Astrocyte of the hippocampus (primary cell): ENCODE data around the gene ACP7.
"Not testable (repeated sequence)": the region's sequence is repeated elsewhere in the genome, so short reads cannot be mapped to it uniquely, and the experiment has no call there.

Experiments used
- DNase-seq: peaks from one replicate; pipeline ENCODE4 v3.0.0; 2011; ENCODE audit warnings: low read depth, low spot score

ACP7 gene

GRCh38 chr19:39078436-39079200, 5.5 kb upstream of the ACP7 start:
- DNase-seq = peak; percentile 97

DNA sequence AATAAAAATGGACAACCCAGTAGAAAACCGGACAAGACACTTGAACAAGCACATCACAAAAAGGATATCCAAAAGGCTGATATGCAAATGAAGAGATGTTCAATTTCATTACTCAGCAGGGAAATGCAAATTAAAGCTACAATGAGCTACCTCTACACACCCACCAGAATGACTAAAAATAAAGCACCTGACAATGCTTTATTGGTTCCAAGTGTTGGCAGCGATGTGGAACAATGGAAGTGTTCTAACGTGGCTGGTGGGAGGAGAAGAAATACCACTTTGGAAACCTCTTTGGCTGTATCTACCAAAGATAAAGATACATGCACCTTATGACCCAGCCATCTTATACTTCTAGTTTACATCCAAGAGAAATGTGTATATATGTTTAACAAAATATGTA, 3.7 kb upstream of the ACP7 start:
- no peak for DNase-seq

DNA sequence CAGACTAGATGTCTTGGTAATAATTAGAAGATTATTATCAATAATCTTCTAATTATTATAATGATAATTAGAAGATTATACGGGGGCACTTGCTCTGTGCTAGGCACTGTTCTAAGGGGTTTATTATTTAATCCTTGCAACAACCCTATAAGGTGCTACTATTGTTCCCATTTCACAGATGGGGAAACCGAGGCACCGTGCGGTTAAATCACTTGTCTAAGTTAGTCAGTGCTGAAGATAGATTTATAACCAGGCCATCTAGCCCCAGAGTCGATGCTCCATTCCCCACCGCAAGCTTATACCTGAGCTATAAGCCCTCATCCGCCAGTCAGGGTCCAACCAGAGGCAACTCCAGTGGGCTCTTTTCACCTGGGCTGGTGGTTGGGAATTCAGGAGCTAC, 2.0 kb upstream of the ACP7 start:
- no peak for DNase-seq

DNA sequence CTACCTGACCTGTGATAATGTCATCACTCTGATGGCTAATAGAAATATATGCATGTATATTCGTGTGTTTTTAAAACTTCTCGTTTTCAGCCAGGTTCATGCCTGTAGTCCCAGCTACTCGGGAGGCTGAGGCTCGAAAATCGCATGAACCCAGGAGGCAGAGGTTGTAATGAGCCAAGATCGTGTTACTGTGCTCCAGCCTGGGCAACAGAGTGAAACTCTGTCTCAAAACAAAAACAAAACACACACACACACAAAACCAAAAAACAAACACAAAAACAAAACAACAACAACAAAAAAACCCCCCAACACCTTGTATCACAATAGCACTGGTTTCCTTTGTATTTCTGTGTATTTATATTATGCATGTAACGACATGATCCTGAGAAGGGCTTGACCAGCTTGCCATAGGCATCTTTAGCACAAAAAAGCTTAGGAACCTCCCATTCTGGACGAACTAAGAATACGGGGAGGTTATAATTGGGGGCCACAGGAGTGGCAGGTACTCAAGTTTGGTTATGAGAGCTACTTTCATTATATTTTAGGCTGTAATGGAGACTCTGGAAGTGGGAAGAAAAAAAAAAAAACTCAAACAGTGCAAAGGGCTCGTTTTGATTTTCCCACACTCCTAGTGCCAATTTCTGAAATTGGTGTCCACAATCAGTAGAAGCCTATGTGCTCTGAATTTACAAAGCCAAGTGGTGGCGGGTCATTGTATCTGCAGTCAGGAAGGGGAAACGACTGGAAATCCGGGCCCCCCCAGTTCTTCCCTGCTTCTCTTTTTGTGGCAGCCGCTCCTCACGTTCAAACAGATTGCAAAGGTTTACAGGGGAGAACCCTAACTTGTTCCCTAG, 1.2 kb upstream of the ACP7 start:
- DNase-seq = no peak

DNA sequence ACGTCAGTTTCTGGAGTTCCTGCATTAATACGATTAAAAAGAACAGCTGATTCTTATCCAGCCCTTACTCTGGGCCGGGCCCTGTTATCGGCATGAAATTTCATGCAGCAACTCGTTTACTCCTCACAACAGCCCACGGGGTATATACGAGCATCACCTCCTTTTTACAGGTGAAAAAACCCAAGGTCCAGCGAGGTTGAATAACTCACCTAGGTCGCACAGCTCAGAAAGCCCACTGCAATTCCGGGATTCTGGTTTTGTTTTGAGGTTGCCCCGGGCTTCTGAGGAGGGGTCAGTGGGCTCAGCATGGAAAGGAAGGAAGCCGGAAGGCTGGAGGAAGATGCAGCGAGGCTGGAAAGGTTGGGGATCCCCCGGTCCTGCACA, 577 bp upstream of the ACP7 start:
- DNase-seq = no peak

- no peak for DNase-seq
These were observed 538 bp downstream of the ACP7 start for GRCh38 chr19:39084732-39085080.

- no peak for DNase-seq
These were observed 1.2 kb downstream of the ACP7 start for GRCh38 chr19:39085392-39085791.

DNA sequence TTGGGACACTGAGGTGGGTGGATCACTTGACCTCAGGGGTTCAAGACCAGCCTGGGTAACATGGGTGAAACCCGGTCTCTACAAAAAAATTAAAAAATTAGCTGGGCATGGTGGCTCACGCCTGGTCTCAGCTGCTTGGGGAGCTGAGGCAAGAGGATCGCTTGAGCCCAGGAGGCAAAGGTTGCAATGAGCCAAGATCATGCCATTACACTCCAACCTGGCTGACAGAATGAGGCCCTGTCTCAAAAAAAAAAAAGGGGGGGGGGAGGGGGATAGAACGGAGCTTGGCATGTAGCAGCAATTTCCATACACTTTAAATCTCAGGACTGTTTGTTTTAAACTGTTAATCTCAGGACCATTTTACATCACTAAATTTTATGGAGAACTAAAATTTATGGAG, 2.2 kb downstream of the ACP7 start:
- no peak for DNase-seq

- DNase-seq = no peak
These were observed 3.9 kb downstream of the ACP7 start for GRCh38 chr19:39087907-39088686.

GRCh38 chr19:39090016-39090415, 5.8 kb downstream of the ACP7 start:
- not testable (repeated sequence) for DNase-seq

DNA sequence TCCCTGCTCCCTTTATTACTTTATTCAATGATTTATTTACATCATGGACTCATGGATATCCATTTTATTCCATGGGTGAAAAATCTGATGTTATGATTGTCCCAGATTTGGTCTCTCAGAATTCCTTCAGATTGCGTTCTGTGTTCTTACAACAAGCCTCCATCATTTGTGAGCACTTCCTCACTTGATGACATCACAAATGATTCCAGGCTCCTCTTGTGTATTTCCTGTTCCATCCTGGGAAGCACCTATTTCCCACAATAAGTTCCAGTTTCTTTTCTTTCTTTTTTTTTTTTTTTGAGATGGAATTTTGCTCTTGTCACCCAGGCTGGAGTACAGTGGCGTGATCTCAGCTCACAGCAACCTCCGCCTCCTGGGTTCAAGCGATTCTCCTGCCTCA, 6.7 kb downstream of the ACP7 start:
- no peak for DNase-seq

DNA sequence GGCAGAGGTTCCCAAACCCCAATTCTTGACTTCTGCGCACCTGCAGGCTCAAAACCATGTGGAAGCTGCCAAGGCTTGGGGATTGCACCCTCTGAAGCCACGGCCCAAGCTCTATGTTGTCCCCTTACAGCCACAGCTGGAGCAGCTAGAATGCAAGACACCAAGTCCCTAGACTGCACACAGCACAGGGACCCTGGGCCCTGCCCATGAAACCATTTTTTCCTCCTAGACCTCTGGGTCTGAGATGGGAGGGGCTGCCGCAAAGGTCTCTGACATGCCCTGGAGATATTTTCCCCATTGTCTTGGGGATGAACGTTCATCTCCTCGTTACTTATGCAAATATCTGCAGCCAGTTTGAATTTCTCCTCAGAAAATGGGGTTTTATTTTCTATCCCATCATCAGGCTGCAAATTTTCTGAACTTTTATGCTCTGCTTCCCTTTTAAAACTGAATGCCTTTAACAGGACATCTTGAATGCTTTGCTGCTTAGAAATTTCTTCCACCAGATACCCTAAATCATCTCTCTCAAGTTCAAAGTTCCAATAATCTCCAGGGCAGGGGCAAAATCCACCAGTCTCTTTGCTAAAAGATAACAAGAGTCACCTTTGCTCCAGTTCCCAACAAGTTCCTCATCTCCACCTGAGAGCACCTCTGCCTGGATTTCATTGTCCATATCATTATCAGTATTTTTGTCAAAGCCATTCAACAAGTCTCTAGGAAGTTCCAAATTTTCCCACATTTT, 11.8 kb downstream of the ACP7 start:
- not testable (repeated sequence) for DNase-seq

GRCh38 chr19:39097299-39097698, 13.1 kb downstream of the ACP7 start:
- DNase-seq = no peak

DNA sequence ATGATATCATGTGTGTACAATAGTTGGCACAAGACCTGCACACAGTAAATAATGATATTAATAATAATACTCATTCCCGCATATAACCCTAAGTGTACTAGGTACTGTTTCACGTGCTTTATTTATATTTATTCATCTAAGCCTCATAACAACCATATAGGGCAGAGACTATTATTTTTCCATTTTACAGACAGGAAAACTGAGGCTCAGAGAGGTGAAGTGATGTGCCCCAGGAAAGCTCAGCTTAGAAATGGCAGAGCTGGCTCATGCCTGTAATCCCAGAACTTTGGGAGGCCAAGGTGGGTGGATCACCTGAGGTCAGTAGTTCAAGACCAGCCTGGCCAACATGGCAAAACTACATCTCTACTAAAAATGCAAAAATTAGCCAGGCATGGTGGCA, 13.6 kb downstream of the ACP7 start:
- no peak for DNase-seq

GRCh38 chr19:39098365-39099269, 14.4 kb downstream of the ACP7 start:
- DNase-seq = no peak

- no peak for DNase-seq
These were observed 15.2 kb downstream of the ACP7 start for GRCh38 chr19:39099341-39099740.

DNA sequence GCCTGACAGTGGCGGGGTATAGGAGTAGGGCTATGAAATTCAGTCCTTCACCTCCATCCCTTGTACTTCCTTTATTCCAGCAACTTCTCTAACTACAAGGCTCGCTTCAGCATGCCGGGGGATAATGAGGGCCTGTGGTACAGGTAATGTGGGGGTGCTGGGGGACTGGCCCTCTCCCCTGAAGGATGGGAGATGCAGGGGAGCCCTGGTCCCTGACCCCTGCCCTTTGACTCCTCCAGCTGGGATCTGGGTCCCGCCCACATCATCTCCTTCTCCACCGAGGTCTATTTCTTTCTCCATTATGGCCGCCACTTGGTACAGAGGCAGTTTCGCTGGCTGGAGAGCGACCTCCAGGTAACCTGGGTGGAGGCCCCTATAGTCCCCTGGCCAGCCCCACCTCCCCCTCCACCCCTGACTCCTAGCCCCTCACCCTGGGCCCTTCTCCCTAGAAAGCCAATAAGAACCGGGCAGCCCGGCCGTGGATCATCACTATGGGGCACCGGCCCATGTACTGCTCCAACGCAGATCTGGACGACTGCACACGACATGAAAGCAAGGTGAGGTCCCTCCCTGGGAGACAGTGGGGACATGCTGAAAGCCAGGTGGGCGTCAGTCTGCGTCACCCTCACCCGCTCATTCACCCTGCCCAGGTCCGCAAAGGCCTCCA, 16.5 kb downstream of the ACP7 start:
- DNase-seq = no peak

DNA sequence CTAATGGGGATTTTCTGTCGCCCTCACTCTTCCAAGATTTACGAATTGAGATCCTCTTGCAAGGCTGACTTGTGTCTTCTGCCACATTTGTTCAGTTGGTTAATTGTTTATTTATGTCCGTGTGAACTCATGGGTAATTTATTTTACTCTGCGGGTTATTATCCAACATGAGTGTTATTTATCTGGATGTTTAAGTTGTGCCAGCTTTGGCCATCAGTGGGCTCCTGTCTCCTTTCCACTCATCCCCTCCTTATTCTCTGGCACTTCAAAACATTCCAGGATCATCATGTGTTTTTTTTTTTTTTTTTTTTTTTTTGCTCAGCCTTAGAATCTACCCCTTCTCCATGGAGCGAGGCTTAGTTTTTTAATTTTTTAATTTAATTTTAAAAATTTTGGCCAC, 19.0 kb downstream of the ACP7 start:
- no peak for DNase-seq

GRCh38 chr19:39104186-39104596, 20.0 kb downstream of the ACP7 start:
- no peak for DNase-seq

GRCh38 chr19:39106194-39106593, 22.0 kb downstream of the ACP7 start:
- no peak for DNase-seq
